ENCODE measurements around the gene FLT1.

The FLT1 gene

DNA sequence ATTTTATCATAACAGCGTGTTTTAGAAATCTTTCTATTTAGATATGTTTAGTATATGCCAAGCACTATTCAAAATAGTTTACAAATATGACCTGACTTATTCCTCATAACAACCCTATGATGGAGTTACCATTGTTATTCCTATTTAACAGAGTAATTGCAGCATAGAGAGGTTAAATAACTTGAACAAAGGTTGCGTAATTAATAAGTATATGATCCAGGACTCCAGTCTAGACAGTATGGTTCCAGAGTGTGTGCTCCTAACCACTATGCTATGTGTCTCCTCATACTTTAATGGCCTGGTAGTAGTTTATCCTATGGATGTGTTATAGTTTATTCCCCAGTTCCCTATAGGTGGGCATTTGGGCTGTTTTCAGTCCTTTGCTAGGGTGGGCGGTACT lies 211.3 kb downstream of the FLT1 start:
- H3K9me2 ChIP-seq (ENCODE audit: low read depth, low read length), result no peaks in the 10 kb centered on the region
- H3K4me2 ChIP-seq (ENCODE audit: low read length), result no peak overlapping the region
- no peaks in the 10 kb centered on the region for H3F3A ChIP-seq (ENCODE audit: insufficient read depth, low read length)
- no peak overlapping the region for H2AFZ ChIP-seq (ENCODE audit: low read length)
- no peaks in the 10 kb centered on the region for H3K9me3 ChIP-seq (ENCODE audit: low read length)
- no peak overlapping the region for H3K9ac ChIP-seq (ENCODE audit: low read length)
- no peak overlapping the region for H3K4me3 ChIP-seq (ENCODE audit: low read depth, low read length, poor library complexity, severe bottlenecking)
- H3K27me3 ChIP-seq (ENCODE audit: insufficient read depth, low read length), result no peaks in the 10 kb centered on the region
- H3K4me1 ChIP-seq (ENCODE audit: insufficient read depth, low read length, severe bottlenecking), result no peaks in the 10 kb centered on the region
- no peaks in the 10 kb centered on the region for H3K79me2 ChIP-seq (ENCODE audit: insufficient read depth, low read length)
- H3K27ac ChIP-seq (ENCODE audit: low read depth, low read length, poor library complexity, severe bottlenecking), result no peak overlapping the region
- TF ChIP-seq, protein P1, sequence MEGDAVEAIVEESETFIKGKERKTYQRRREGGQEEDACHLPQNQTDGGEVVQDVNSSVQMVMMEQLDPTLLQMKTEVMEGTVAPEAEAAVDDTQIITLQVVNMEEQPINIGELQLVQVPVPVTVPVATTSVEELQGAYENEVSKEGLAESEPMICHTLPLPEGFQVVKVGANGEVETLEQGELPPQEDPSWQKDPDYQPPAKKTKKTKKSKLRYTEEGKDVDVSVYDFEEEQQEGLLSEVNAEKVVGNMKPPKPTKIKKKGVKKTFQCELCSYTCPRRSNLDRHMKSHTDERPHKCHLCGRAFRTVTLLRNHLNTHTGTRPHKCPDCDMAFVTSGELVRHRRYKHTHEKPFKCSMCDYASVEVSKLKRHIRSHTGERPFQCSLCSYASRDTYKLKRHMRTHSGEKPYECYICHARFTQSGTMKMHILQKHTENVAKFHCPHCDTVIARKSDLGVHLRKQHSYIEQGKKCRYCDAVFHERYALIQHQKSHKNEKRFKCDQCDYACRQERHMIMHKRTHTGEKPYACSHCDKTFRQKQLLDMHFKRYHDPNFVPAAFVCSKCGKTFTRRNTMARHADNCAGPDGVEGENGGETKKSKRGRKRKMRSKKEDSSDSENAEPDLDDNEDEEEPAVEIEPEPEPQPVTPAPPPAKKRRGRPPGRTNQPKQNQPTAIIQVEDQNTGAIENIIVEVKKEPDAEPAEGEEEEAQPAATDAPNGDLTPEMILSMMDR (IDR thresholded peaks at IDR 0.05; ENCODE audit: low read length), result no peak
- no peak for TF ChIP-seq EZH2 (IDR thresholded peaks at IDR 0.05; ENCODE audit: borderline replicate concordance, low read length)
- H4K20me1 ChIP-seq (ENCODE audit: insufficient read depth, low read length), result no peaks in the 10 kb centered on the region
- peaks cover 45% of the 10 kb centered on the region; the same call in 1 of the 2 replicates for H3K36me3 ChIP-seq (ENCODE audit: insufficient read depth, low read length)

DNA sequence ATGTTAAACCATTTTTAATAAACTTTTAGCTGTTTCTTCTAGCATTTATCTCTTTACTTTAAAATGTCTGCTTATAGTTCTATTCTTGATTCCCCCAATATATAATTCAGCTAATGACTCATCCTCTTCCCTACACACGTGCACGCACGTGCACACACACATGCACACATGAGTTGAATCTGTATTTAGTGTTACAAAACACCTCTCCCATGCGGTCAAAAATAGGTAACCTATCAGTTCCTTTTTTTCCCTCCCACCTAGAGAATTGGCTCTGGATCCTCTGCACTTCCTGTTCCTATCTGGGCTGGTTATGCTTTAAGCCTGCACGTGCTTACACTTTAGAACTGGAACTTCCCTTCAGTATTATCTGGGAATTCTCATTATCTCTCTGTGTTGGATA lies 212.5 kb downstream of the FLT1 start:
- no peak overlapping the region for H3K9ac ChIP-seq (ENCODE audit: low read length)
- no peaks in the 10 kb centered on the region for H3K27me3 ChIP-seq (ENCODE audit: insufficient read depth, low read length)
- H4K20me1 ChIP-seq (ENCODE audit: insufficient read depth, low read length), result no peaks in the 10 kb centered on the region
- no peaks in the 10 kb centered on the region for H3K9me3 ChIP-seq (ENCODE audit: low read length)
- TF ChIP-seq EZH2 (IDR thresholded peaks at IDR 0.05; ENCODE audit: borderline replicate concordance, low read length), result no peak
- TF ChIP-seq, protein P1 (IDR thresholded peaks at IDR 0.05; ENCODE audit: low read length), result no peak
- no peak overlapping the region for H3K4me2 ChIP-seq (ENCODE audit: low read length)
- peaks cover 42% of the 10 kb centered on the region; the same call in 1 of the 2 replicates for H3K36me3 ChIP-seq (ENCODE audit: insufficient read depth, low read length)
- H2AFZ ChIP-seq (ENCODE audit: low read length), result no peak overlapping the region
- no peaks in the 10 kb centered on the region for H3K9me2 ChIP-seq (ENCODE audit: low read depth, low read length)
- H3K27ac ChIP-seq (ENCODE audit: low read depth, low read length, poor library complexity, severe bottlenecking), result no peak overlapping the region
- no peaks in the 10 kb centered on the region for H3K4me1 ChIP-seq (ENCODE audit: insufficient read depth, low read length, severe bottlenecking)
- no peak overlapping the region for H3K4me3 ChIP-seq (ENCODE audit: low read depth, low read length, poor library complexity, severe bottlenecking)
- H3K79me2 ChIP-seq (ENCODE audit: insufficient read depth, low read length), result no peaks in the 10 kb centered on the region
- no peaks in the 10 kb centered on the region for H3F3A ChIP-seq (ENCODE audit: insufficient read depth, low read length)

DNA sequence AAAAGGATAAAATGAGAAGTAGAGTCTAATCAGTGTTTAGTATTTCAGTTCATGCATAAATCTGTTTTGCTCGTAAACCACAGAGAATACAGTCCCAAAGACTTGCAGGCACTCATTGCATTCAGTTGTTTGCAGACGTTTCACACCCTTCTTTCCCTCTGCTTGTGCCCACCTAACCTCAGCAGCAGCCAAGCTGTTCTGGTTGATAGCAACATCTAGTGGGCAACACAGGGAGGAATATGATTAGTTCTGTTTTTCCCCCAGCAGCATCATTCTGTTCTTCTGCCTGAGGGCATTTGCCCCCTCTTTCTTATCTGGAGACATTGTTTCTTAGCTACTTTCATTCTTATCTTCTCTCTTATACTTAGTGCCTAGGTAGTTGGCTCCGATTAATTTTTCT lies 221.0 kb downstream of the FLT1 start:
- H3K4me1 ChIP-seq (ENCODE audit: insufficient read depth, low read length, severe bottlenecking), result peaks cover 8% of the 10 kb centered on the region
- H3K79me2 ChIP-seq (ENCODE audit: insufficient read depth, low read length), result no peaks in the 10 kb centered on the region
- peaks cover 18% of the 10 kb centered on the region; the same call in 1 of the 2 replicates for H3K36me3 ChIP-seq (ENCODE audit: insufficient read depth, low read length)
- no peak overlapping the region for H3K9ac ChIP-seq (ENCODE audit: low read length)
- H3K9me2 ChIP-seq (ENCODE audit: low read depth, low read length), result no peaks in the 10 kb centered on the region
- H3K27me3 ChIP-seq (ENCODE audit: insufficient read depth, low read length), result no peaks in the 10 kb centered on the region
- H3K4me3 ChIP-seq (ENCODE audit: low read depth, low read length, poor library complexity, severe bottlenecking), result no peak overlapping the region
- H2AFZ ChIP-seq (ENCODE audit: low read length), result no peak overlapping the region
- no peaks in the 10 kb centered on the region for H3F3A ChIP-seq (ENCODE audit: insufficient read depth, low read length)
- H3K9me3 ChIP-seq (ENCODE audit: low read length), result no peaks in the 10 kb centered on the region
- no peak overlapping the region for H3K4me2 ChIP-seq (ENCODE audit: low read length)
- no peaks in the 10 kb centered on the region for H4K20me1 ChIP-seq (ENCODE audit: insufficient read depth, low read length)
- no peak overlapping the region for H3K27ac ChIP-seq (ENCODE audit: low read depth, low read length, poor library complexity, severe bottlenecking)
- TF ChIP-seq, protein P1 (IDR thresholded peaks at IDR 0.05; ENCODE audit: low read length), result peak; percentile 28; the same call in 1 of the 2 replicates
- no peak for TF ChIP-seq EZH2 (IDR thresholded peaks at IDR 0.05; ENCODE audit: borderline replicate concordance, low read length)

Measured in OCI-LY1 (cell line).